Stimulated activated CD4-positive, alpha-beta T cell treated with anti-CD3 and anti-CD28 coated beads, Interleukin-2, amount 100 ng/mL, for 4 hours (primary cell): ENCODE results near the gene TUBGCP2.
A peak's percentile ranks its signal among the peaks of the same experiment; 100 is the strongest.

Experiments
- DNase-seq: peaks from one replicate; pipeline ENCODE4 v3.0.0-alpha.2; 2020; ENCODE audit warnings: low read depth

The TUBGCP2 gene

GRCh38 chr10:133341983-133342382 is 33.3 kb upstream of the TUBGCP2 start:
- no peak for DNase-seq

DNA sequence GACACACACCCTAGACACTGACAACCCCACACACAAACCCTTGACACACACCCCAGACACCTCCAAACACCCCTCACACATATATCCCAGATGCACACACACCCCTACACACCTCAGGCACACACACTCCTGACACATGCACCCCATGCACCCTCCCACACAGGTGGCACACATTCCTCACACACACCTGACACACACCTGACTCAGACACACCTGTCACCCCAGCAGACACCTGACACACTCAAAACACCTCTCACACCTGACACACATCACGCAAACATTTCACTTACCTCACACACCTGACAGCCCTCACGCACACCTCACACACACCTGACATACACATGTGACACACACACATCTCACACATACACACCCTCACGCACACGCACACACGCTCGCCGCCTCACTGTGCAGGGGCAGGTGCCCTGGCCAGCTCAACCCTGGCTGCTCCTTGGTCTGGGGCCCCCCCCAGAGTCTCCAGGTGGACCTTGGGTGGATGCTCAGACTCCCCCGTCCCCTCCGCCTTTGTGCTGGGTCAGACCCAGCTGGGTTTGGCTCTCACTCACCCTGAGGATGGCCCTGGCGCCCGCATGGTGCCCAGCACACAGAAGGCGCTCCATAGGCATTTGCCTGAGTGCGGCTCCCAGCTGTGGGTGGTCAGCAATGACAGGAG is 31.2 kb upstream of the TUBGCP2 start:
- DNase-seq, result no peak

DNA sequence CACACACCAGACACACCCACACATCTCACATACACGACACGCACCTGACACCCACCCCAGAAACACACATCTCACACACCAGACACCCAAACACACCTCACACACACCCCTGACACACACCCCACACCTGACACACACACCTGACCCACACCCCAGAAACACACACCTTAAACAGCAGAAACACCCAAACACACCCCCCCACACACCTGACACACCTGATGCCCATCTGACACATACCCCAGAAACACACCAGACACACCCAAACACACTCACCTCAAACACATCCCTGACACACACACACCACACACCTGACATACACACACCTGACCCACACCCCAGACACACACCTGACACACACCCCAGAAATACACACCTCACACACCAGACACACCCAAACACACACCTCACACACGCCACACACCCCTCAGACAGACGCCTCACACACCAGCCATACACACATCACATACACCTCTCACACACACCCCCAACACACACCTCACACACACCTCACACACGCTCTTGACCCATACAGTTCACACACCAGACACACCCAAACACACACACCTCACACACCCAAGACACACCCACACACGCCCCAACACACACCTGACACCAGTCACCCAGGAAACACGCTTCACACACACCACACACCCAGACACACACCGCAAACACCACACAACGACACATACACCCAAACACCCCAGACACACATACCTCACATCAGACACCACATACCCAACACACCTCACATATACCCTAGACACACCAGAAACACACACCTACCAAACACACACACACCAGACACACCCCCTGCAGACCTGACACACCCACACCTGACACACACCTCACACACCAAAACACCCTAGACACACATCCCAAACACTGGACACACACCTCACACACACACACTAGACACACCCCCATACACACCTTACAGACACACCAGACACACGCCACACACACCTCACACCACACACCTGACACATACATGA is 29.7 kb upstream of the TUBGCP2 start:
- no peak for DNase-seq

DNA sequence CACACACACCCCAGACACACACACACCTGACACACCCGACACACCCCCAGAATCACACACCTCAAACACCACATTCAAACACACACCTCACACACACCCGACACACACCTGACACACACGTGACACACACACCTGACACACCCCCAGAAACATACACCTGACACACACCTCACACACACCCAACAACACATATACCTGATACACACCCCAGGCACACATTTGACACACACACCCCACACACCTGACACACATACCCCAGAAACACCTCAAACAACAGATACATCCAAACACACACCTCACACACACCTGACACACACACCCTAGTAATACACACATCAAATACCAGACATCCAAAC is 28.7 kb upstream of the TUBGCP2 start:
- no peak for DNase-seq

DNA sequence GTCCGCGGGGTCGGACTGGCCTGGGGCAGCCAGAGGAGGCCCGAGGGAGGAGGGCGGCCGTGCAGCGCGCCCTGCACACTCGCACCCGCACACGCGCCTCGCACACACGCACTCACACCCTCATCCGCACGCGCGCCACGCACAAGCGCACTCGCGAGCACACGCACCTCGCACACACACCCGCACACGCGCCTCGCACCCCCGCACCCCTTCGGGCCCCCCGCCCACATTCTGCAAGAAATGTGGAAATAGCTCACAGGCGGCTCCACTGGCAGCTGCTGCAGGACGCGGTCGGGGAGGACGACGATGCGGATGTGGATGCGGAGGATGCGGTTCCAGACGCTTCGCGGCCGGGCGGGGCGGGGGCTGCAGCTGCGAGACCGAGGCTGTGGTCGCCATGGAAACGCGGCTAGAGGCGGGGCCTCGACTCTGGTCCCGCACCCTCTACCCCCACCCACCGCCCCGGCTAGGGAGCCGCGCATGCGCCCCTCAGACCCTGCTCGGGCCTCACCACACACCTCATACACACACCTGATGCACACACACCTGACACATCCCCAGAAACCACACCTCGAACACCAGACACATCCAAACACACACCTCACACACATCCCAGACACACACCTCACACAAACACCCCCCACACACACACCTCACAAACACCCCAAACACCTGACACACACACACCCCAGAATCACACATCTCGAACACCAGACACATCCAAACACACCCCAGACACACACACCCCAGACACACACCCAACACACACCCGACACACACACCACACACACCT is 28.1 kb upstream of the TUBGCP2 start, which contains the start of gene CALY:
TSS of gene CALY (minus strand) at position 320 of the 793 bp plus-strand sequence. CDS start 7,907 bp downstream, outside the sequence.
- DNase-seq, result peak; percentile 76

DNA sequence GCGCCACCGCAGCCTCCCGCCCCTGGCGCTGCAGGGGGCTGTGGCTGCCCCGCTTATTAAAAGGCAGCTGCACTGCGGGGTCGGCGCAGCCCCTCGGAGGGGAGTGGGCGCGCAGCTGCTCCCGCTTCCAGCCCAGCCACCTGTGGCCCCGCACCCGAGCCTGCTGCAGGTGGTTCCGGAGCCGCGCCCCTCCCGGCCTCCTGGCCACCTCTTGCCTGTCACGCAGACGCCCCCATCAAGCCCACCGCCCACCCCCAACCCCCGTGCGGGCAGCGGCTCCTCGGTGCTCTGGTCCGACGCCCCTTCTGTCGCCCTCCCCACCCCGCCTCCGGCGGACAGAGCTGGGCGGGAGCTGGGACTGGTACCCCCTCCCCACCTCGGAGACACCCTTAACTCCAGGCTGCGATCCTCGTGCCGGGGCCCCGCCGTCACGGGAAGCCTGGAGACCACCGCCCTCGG is 27.5 kb upstream of the TUBGCP2 start:
- DNase-seq, result no peak

GRCh38 chr10:133335246-133336117 is 26.8 kb upstream of the TUBGCP2 start:
- DNase-seq, result peak; percentile 78

GRCh38 chr10:133334503-133335245 is 26.0 kb upstream of the TUBGCP2 start:
- DNase-seq, result peak; percentile 38

DNA sequence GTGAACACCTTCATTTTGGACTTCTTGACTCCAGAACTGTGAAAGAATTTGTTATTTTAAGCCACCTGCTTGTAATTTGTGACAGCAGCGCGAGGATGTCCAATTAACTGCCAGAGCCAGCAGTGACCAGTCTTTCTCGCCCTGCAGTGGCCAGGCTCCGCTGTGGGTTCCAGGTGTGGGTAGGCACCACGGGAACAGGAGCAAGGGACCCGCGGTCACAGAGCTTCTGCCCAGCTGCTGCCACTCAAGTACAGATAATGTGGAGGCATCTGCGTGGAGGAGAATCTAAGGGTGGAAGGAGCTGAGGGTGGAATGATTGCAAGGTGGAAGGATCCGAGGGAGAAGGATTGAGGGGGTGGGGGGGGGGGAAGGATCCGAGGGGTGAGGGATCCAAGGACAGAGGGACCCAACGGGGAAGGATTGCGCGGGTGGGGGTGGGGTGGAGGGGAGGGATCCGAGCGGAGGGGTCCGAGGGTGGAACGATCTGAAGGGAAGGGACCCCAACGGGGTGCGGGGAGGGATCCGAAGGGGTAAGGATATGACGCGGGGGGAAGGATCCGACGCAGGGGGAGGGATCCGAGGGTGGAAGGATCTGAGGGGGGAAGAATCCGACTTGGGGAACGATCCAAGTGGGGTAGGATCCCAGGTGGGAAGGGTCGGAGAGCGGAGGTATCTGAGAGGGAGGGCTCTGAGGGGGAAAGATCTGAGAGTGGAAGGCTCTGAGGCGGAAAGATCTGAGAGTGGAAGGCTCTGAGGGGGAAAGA is 24.4 kb upstream of the TUBGCP2 start:
- no peak for DNase-seq

DNA sequence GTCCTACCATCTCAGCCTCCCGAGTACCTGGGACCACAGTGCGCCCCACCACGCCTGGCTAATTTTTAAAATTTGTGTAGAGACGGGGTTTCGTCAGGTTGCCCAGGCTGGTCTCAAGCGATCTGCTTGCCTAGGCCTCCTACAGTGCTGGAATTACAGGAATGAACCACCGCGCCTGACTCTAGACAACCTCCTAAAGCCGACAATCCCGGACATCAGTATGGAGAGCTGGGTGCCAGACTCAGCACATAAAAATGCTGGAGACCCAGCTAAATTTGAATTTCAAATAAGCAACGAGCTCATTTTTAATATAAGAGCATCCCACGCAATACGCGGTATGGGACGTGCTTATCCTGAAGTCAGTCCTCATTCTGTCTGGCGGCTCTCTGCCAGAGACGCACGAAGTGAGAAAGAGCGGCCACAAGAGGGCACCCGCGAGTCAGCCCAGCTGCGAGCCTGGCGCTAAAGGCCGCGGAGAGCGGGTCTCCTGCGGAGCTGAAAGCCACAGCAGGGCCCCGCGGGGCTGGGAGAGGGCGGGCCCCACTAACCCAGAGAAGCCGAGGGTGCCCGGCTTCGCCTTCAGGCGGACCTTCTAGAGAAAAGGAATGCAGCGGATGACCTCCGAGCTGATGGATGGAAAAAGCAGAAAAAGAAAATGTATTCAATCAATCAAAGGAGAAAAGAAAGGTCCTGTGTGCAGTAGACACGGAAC is 21.0 kb upstream of the TUBGCP2 start:
- DNase-seq, result peak; percentile 82

- DNase-seq, result no peak
Observed at GRCh38 chr10:133328358-133329343, 20.0 kb upstream of the TUBGCP2 start.

DNA sequence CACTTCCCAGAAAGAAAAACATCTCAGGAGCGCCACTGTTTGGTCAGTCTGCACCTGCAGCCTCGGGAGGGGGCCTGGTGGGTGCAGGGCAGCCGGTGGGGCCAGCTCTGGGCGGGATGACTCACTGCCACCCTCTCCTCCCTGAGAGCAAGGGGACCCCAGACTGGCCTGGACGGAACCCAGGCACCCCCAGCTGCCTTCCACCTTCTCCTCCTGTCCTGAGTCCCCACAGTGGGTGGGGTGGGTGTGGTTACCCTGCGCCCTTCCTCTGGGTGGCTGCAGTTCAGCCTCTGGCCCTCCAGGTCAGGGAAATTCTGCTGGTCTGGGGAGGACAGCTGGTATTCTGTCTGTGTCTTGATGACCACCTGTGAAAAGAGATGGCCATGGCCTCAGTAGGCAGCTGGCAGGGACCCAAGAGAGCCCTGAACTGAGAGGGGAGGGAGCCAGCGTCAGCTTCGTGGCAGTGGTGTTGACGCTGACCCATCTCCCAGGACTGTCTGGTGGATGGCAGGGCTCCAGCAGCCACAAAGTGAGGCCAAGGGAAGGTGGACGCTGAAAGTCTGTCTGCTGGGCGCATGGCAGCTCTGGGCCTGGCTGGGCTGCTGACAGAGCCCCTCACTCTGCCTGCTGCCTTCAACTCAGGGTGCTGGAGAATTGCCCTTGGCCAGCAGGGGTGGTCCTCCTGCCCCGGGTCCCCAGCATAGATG is 19.1 kb upstream of the TUBGCP2 start:
- no peak for DNase-seq

- DNase-seq, result no peak
Observed at GRCh38 chr10:133326745-133327650, 18.3 kb upstream of the TUBGCP2 start.

DNA sequence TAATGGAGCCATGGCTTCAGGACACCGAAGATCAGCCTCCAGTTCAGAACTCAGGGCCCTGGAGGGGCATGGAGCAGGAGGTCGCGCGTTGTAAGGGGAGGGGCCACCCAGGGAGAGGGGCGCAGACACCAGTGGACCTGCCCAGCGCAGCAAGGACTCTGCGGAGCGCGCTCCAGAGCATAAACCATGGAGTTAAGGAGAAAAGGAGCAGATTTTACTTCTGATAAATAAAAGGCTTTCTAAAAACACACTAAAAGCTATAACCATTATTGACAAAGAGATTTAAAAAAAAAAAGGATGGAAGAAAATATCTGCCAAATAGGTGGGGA is 17.5 kb upstream of the TUBGCP2 start:
- DNase-seq, result no peak

DNA sequence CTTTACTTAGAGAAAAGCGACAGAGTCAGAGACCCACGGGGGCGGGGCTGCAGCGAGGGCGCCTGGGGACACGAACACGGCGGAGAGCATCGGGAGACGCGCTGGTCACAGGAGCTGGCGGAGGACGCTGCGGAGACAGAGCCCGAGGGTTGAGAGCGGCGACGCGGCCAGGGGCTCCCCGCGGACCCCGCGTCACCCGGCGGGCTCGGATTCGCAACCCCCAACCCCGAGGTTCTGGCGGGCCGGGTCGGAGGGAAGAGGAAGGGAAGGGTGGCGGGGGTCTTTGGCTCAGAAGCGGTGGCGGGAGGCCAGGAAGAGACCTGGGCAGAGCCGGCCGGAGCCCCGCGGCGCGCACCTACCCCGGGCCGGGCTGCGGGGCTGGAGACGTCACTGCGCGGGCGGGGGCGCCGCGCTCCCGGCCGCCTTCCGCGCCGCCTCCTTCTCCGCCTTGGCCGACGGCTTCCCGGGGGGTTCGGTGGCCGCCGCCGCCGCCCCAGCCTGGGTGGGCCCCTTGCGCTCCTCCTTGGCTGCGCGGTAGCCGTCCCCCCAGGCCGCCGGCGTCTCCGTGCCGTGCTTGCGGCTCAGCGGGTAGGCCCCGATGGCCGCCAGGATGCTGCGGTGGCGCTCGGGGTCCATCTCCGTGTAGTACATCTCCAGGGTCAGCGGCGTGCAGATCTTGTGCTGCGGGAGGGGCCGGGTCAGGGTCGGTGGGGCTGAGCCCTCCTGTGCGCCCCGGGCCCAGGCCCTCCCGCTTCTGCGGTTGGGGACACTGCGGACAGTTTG is 17.0 kb upstream of the TUBGCP2 start:
- no peak for DNase-seq
